Activated CD4-positive, alpha-beta T cell treated with anti-CD3 and anti-CD28 coated beads, Interleukin-2, amount 10 ng/mL, durations not matched to agents 24 days and 14 days (primary cell): ENCODE results near the gene ENPP4. TPM values are rescaled to one million over a fixed set of nuclear protein-coding genes. Genes with fewer than 3 reads are reported as not detected.
"Not testable (repeated sequence)": the region's sequence is repeated elsewhere in the genome, so short reads cannot be mapped to it uniquely, and the experiment has no call there.

Experiments used
- DNase-seq: peaks from one replicate; pipeline ENCODE4 v3.0.0; 2022
- H3K27ac Mint-ChIP-seq: one replicate; pipeline ENCODE4 v1.8.0; 2022; ENCODE audit warnings: mild to moderate bottlenecking, mixed read lengths
- H3K27me3 Mint-ChIP-seq: one replicate; pipeline ENCODE4 v1.8.0; 2022; ENCODE audit warnings: mixed read lengths
- H3K36me3 Mint-ChIP-seq: one replicate; pipeline ENCODE4 v1.8.0; 2022; ENCODE audit warnings: low read depth, mild to moderate bottlenecking, mixed read lengths
- H3K4me1 Mint-ChIP-seq: one replicate; pipeline ENCODE4 v1.8.0; 2021; ENCODE audit warnings: mixed read lengths
- H3K4me3 Mint-ChIP-seq: one replicate; pipeline ENCODE4 v1.8.0; 2022; ENCODE audit warnings: mild to moderate bottlenecking, moderate library complexity, mixed read lengths
- H3K9me3 Mint-ChIP-seq: one replicate; pipeline ENCODE4 v1.8.0; 2021; ENCODE audit warnings: mixed read lengths
- intact Hi-C: fragments of 100-400 bp; cut with micrococcal nuclease; formaldehyde crosslinking; loops from one replicate; pipeline ENCODE4 v1.15.1; 2023
- total RNA-seq: library from RNA; stranded (reverse); gene quantifications from 2 replicates; pipeline ENCODE4 v1.2.3, GENCODE V29; 2022

ENPP4 gene
- total RNA-seq, 1 donor from 2014 or later, result 5.3 TPM

- no peaks in the 10 kb centered on the region for H3K4me1 Mint-ChIP-seq
Measured at GRCh38 chr6:46144270-46144669, 14.5 kb downstream of the ENPP4 start.

GRCh38 chr6:46149066-46149465 is 19.3 kb downstream of the ENPP4 start:
- H3K4me3 Mint-ChIP-seq, H3K27ac Mint-ChIP-seq, intact Hi-C loops, H3K4me1 Mint-ChIP-seq, H3K36me3 Mint-ChIP-seq, DNase-seq, H3K9me3 Mint-ChIP-seq: not testable (repeated sequence)
- H3K27me3 Mint-ChIP-seq, result peaks cover 22% of the 10 kb centered on the region

More at GRCh38 chr6:46144270-46144669, 14.5 kb downstream of the ENPP4 start:
- Mint-ChIP-seq H3K4me3 (no peak overlapping the region), H3K27ac (no peak overlapping the region), H3K9me3 (no peaks in the 10 kb centered on the region), H3K27me3 (peaks cover 6% of the 10 kb centered on the region), H3K36me3 (peaks cover 2% of the 10 kb centered on the region)
- no peak for DNase-seq
- intact Hi-C loops, result no loop called here

- H3K27ac Mint-ChIP-seq, result no peak overlapping the region
Measured at GRCh38 chr6:46156701-46157100, 26.9 kb downstream of the ENPP4 start.

GRCh38 chr6:46159229-46159628 is 29.4 kb downstream of the ENPP4 start:
- intact Hi-C loops, result no loop called here
- Mint-ChIP-seq H3K27ac (no peak overlapping the region), H3K4me3 (no peak overlapping the region), H3K36me3 (no peaks in the 10 kb centered on the region), H3K27me3 (peaks cover 37% of the 10 kb centered on the region), H3K4me1 (no peaks in the 10 kb centered on the region), H3K9me3 (no peaks in the 10 kb centered on the region)
- DNase-seq, result no peak

More at GRCh38 chr6:46156701-46157100, 26.9 kb downstream of the ENPP4 start:
- DNase-seq, result no peak
- intact Hi-C loops, result no loop called here
- no peaks in the 10 kb centered on the region for H3K36me3 Mint-ChIP-seq
- H3K27me3 Mint-ChIP-seq, result peaks cover 45% of the 10 kb centered on the region
- H3K4me3 Mint-ChIP-seq, result no peak overlapping the region
- no peaks in the 10 kb centered on the region for H3K9me3 Mint-ChIP-seq
- H3K4me1 Mint-ChIP-seq, result no peaks in the 10 kb centered on the region

- no peaks in the 10 kb centered on the region for H3K36me3 Mint-ChIP-seq
- no peak overlapping the region for H3K27ac Mint-ChIP-seq
- H3K4me1 Mint-ChIP-seq, result no peaks in the 10 kb centered on the region
- H3K9me3 Mint-ChIP-seq, result no peaks in the 10 kb centered on the region
- no peak for DNase-seq
- H3K4me3 Mint-ChIP-seq, result no peak overlapping the region
- H3K27me3 Mint-ChIP-seq, result peaks cover 34% of the 10 kb centered on the region
- intact Hi-C loops, result no loop called here
Measured at GRCh38 chr6:46160102-46160501, 30.3 kb downstream of the ENPP4 start.

- Mint-ChIP-seq H3K36me3 (no peaks in the 10 kb centered on the region), H3K27me3 (peaks cover 57% of the 10 kb centered on the region), H3K9me3 (no peaks in the 10 kb centered on the region), H3K4me3 (peak within 1 kb of the TSS; percentile 69), H3K27ac (no peak within 1 kb of the TSS), H3K4me1 (peaks cover 16% of the 10 kb centered on the region)
- intact Hi-C loops, result no loop called here
- DNase-seq, result peak; percentile 75
Measured at GRCh38 chr6:46170357-46171289, 40.8 kb downstream of the ENPP4 start, which contains the start of gene ENPP5. Gene ENPP5, minus strand, starts transcription at chr6:46170980. Its CDS starts 2,718 bp downstream, at chr6:46168262.

- H3K27ac Mint-ChIP-seq, result no peak overlapping the region
Measured at GRCh38 chr6:46172176-46172575, 42.4 kb downstream of the ENPP4 start.

GRCh38 chr6:46174904-46175303 is 45.1 kb downstream of the ENPP4 start:
- H3K9me3 Mint-ChIP-seq, result no peaks in the 10 kb centered on the region
- H3K4me1 Mint-ChIP-seq, result peaks cover 23% of the 10 kb centered on the region
- no peak overlapping the region for H3K4me3 Mint-ChIP-seq
- H3K27ac Mint-ChIP-seq, result no peak overlapping the region
- peaks cover 67% of the 10 kb centered on the region for H3K27me3 Mint-ChIP-seq
- no peaks in the 10 kb centered on the region for H3K36me3 Mint-ChIP-seq
- intact Hi-C loops, result loop anchor here (1.0 to 5.0 kb wide), 3 partner anchors 46 to 163 kb away; partner anchors contain the start of gene ENPP4
- peak; percentile 64 for DNase-seq

More at GRCh38 chr6:46172176-46172575, 42.4 kb downstream of the ENPP4 start:
- Mint-ChIP-seq H3K27me3 (peaks cover 54% of the 10 kb centered on the region), H3K4me3 (no peak overlapping the region), H3K36me3 (no peaks in the 10 kb centered on the region), H3K4me1 (peaks cover 23% of the 10 kb centered on the region), H3K9me3 (no peaks in the 10 kb centered on the region)
- DNase-seq, result no peak
- intact Hi-C loops, result no loop called here

- no peaks in the 10 kb centered on the region for H3K9me3 Mint-ChIP-seq
- no peak overlapping the region for H3K27ac Mint-ChIP-seq
Measured at GRCh38 chr6:46175446-46175845, 45.7 kb downstream of the ENPP4 start.

GRCh38 chr6:46175976-46176375 is 46.2 kb downstream of the ENPP4 start:
- no peak for DNase-seq
- intact Hi-C loops, result loop anchor here (1.0 to 5.0 kb wide), 3 partner anchors 46 to 164 kb away; partner anchors contain the start of gene ENPP4
- Mint-ChIP-seq H3K36me3 (no peaks in the 10 kb centered on the region), H3K4me1 (peaks cover 16% of the 10 kb centered on the region), H3K9me3 (no peaks in the 10 kb centered on the region), H3K27me3 (peaks cover 67% of the 10 kb centered on the region), H3K4me3 (no peak overlapping the region), H3K27ac (no peak overlapping the region)

More at GRCh38 chr6:46175446-46175845, 45.7 kb downstream of the ENPP4 start:
- H3K4me3 Mint-ChIP-seq, result no peak overlapping the region
- peaks cover 18% of the 10 kb centered on the region for H3K4me1 Mint-ChIP-seq
- intact Hi-C loops, result loop anchor here (1.0 to 5.0 kb wide), 3 partner anchors 46 to 163 kb away; partner anchors contain the start of gene ENPP4
- H3K27me3 Mint-ChIP-seq, result peaks cover 67% of the 10 kb centered on the region
- DNase-seq, result peak; percentile 76
- no peaks in the 10 kb centered on the region for H3K36me3 Mint-ChIP-seq

GRCh38 chr6:46184114-46184513 is 54.3 kb downstream of the ENPP4 start:
- Mint-ChIP-seq H3K27me3 (peaks cover 60% of the 10 kb centered on the region), H3K4me3 (no peak overlapping the region), H3K4me1 (no peaks in the 10 kb centered on the region)

GRCh38 chr6:46186583-46186982 is 56.8 kb downstream of the ENPP4 start:
- intact Hi-C loops, result no loop called here
- no peaks in the 10 kb centered on the region for H3K4me1 Mint-ChIP-seq
- no peak overlapping the region for H3K27ac Mint-ChIP-seq
- peaks cover 53% of the 10 kb centered on the region for H3K27me3 Mint-ChIP-seq
- DNase-seq, result no peak
- no peak overlapping the region for H3K4me3 Mint-ChIP-seq
- no peaks in the 10 kb centered on the region for H3K36me3 Mint-ChIP-seq
- H3K9me3 Mint-ChIP-seq, result no peaks in the 10 kb centered on the region

More at GRCh38 chr6:46184114-46184513, 54.3 kb downstream of the ENPP4 start:
- intact Hi-C loops, result no loop called here
- no peaks in the 10 kb centered on the region for H3K36me3 Mint-ChIP-seq
- DNase-seq, result no peak
- H3K27ac Mint-ChIP-seq, result no peak overlapping the region
- H3K9me3 Mint-ChIP-seq, result no peaks in the 10 kb centered on the region

- intact Hi-C loops, result no loop called here
- Mint-ChIP-seq H3K4me3 (no peak overlapping the region), H3K9me3 (no peaks in the 10 kb centered on the region), H3K27ac (no peak overlapping the region), H3K36me3 (no peaks in the 10 kb centered on the region), H3K27me3 (peaks cover 51% of the 10 kb centered on the region), H3K4me1 (no peaks in the 10 kb centered on the region)
- DNase-seq, result no peak
Measured at GRCh38 chr6:46189726-46190125, 59.9 kb downstream of the ENPP4 start.

- Mint-ChIP-seq H3K27me3 (peaks cover 44% of the 10 kb centered on the region), H3K27ac (no peak overlapping the region), H3K4me1 (no peaks in the 10 kb centered on the region), H3K36me3 (no peaks in the 10 kb centered on the region), H3K9me3 (no peaks in the 10 kb centered on the region), H3K4me3 (no peak overlapping the region)
- intact Hi-C loops, result no loop called here
- DNase-seq, result no peak
Measured at GRCh38 chr6:46190889-46191288, 61.1 kb downstream of the ENPP4 start.
